Common myeloid progenitor, CD34-positive (primary cell): ENCODE data around the gene LURAP1L.
"Not testable (repeated sequence)": the region's sequence is repeated elsewhere in the genome, so short reads cannot be mapped to it uniquely, and the experiment has no call there.

Source experiments
- CTCF ChIA-PET: fragments of 350-600 bp; sonication (Branson Sonifier 250); formaldehyde crosslinking; loops from one replicate; lab custom pipeline; 2021; ENCODE audit warnings: antibody characterized with exemption; lab: Charles Lee
- POLR2A ChIA-PET: fragments of 350-600 bp; sonication (Branson Sonifier 250); formaldehyde crosslinking; loops from one replicate; lab custom pipeline; 2021; ENCODE audit warnings: antibody characterized with exemption; lab: Charles Lee
- DNase-seq, 3 donors: peaks; one replicate each; pipeline versions ENCODE4 v3.0.0 to v3.0.0-alpha.2; 2013
- H3K27ac ChIP-seq, 2 experiments: 1 replicate in 1 of 2; 2 replicates in 1 of 2; pipeline ENCODE4 v1.7.0; 2013; ENCODE audit warnings: inconsistent platforms in 2 of 2, low read length in 2 of 2, mild to moderate bottlenecking in 2 of 2, low read depth in 1 of 2, moderate library complexity in 1 of 2; ENCODE audit not compliant: severe bottlenecking in 2 of 2, insufficient read depth in 1 of 2, poor library complexity in 1 of 2
- H3K27me3 ChIP-seq, 5 experiments: replicated peaks in 2 of 5; 1 replicate in 3 of 5; 2 replicates in 2 of 5; pipeline versions ENCODE4 v1.6.1 to v1.7.0; 2013; ENCODE audit warnings: low read length in 4 of 5, mild to moderate bottlenecking in 2 of 5, moderate library complexity in 2 of 5, inconsistent platforms in 1 of 5; ENCODE audit not compliant: insufficient read depth in 5 of 5, control insufficient read depth in 4 of 5
- H3K36me3 ChIP-seq, 4 experiments: 1 replicate in 2 of 4; 2 replicates in 2 of 4; pipeline versions ENCODE4 v1.6.1 to v1.7.0; 2013; ENCODE audit warnings: low read length in 3 of 4, control low read depth in 1 of 4, mild to moderate bottlenecking in 1 of 4; ENCODE audit not compliant: control insufficient read depth in 4 of 4, insufficient read depth in 4 of 4
- H3K4me1 ChIP-seq, 4 experiments: 1 replicate in 3 of 4; 2 replicates in 1 of 4; pipeline versions ENCODE4 v1.6.1 to v1.7.1; 2013; ENCODE audit warnings: low read length in 3 of 4, mild to moderate bottlenecking in 3 of 4, control low read depth in 1 of 4, inconsistent platforms in 1 of 4, moderate library complexity in 1 of 4; ENCODE audit not compliant: control insufficient read depth in 4 of 4, insufficient read depth in 4 of 4; ENCODE audit errors: control extremely low read depth in 1 of 4
- H3K4me3 ChIP-seq, 7 experiments: 1 replicate in 4 of 7; 2 replicates in 3 of 7; pipeline versions ENCODE4 v1.5.1 to v1.7.0; 2013; ENCODE audit warnings: mild to moderate bottlenecking in 7 of 7, low read length in 6 of 7, moderate library complexity in 6 of 7, inconsistent platforms in 2 of 7, low read depth in 2 of 7, control low read depth in 1 of 7; ENCODE audit not compliant: insufficient read depth in 4 of 7, control insufficient read depth in 1 of 7; ENCODE audit errors: extremely low read depth in 1 of 7
- H3K9me3 ChIP-seq, 5 experiments: 1 replicate in 4 of 5; 2 replicates in 1 of 5; pipeline versions ENCODE4 v1.6.1 to v1.7.1; 2013; ENCODE audit warnings: low read length in 4 of 5, mild to moderate bottlenecking in 2 of 5, inconsistent platforms in 1 of 5, low read depth in 1 of 5, moderate library complexity in 1 of 5; ENCODE audit not compliant: control insufficient read depth in 4 of 5, insufficient read depth in 2 of 5; ENCODE audit errors: control extremely low read depth in 1 of 5
- WGBS: methylation state at CpG from one replicate; pipeline ENCODE4 v1.1.5; 2013; ENCODE audit not compliant: insufficient coverage; 5-methylcytosine and 5-hydroxymethylcytosine counted together

LURAP1L gene

GRCh38 chr9:12863618-12864017 lies 88.8 kb downstream of the LURAP1L start:
- no CpG with 5 or more reads among the region's 1 CpG for WGBS
- POLR2A ChIA-PET = no interaction called here
- DNase-seq = no peak
- H3K4me3 ChIP-seq = no peak overlapping the region
- H3K27ac ChIP-seq = no peak overlapping the region
- CTCF ChIA-PET = no interaction called here
- no peaks in the 10 kb centered on the region for H3K27me3 ChIP-seq
- H3K9me3 ChIP-seq = no peaks in the 10 kb centered on the region
- H3K36me3 ChIP-seq = no peaks in the 10 kb centered on the region
- no peaks in the 10 kb centered on the region for H3K4me1 ChIP-seq

- H3K27me3 ChIP-seq, H3K4me1 ChIP-seq, POLR2A ChIA-PET, H3K4me3 ChIP-seq, H3K9me3 ChIP-seq, DNase-seq, CTCF ChIA-PET, H3K27ac ChIP-seq, H3K36me3 ChIP-seq: not testable (repeated sequence)
- 100% methylated on average over 1 of the region's 3 CpGs for WGBS
Measured at GRCh38 chr9:12865380-12865779, 90.6 kb downstream of the LURAP1L start.
